HL-60/S4 treated with phorbol 12-myristate 13-acetate at 8.2 ng/mL for 4 days and 3 days (cell line): ENCODE data around the gene SRD5A3.

Experiments
- in situ Hi-C: fragments of 300-500 bp; cut with MboI; formaldehyde crosslinking; loops from 2 replicates; pipeline ENCODE4 v1.15.0; 2022; ENCODE audit warnings: low sequenced_read_pairs

SRD5A3 gene

DNA sequence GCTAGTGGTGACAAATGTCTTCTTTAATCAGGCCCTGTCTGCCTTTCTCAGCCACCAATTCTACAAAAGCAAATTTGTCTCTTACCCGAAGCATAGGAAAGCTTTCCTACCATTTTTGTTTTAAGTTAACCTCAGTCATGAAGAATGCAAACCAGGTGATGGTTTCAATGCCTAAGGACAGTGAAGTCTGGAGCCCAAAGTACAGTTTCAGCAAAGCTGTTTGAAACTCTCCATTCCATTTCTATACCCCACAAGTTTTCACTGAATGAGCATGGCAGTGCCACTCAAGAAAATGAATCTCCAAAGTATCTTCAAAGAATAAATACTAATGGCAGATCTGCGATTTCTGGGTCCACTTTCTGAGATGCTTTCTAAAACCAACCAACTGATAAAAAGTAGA is 23.9 kb downstream of the SRD5A3 start:
- in situ Hi-C loops: no loop called here

- in situ Hi-C loops: no loop called here
Measured at GRCh38 chr4:55372259-55372658, 26.2 kb downstream of the SRD5A3 start.

- in situ Hi-C loops: no loop called here
Measured at GRCh38 chr4:55373461-55373860, 27.4 kb downstream of the SRD5A3 start.

DNA sequence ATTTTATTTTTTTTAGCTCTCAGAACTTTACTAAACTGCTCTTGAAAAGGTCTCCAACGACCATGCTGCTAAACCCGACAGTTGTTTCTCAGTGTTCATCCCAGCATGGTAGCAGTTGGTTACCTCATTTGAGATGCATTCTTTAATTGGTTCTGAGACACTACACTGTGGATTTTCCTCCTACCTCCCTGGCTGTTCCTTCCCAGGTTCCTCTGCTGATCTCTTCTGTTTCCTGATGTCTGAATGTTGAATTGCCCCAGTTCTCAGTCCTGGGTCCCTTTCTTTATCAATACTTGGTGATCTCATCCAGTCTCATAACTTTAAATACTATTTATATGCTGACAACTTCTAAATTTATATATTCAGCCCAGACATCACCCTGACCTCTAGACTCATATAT is 30.7 kb downstream of the SRD5A3 start:
- in situ Hi-C loops: loop anchor here (25.0 kb wide), 1 partner anchor 486 kb away; the partner anchor contains the start of gene EXOC1

- in situ Hi-C loops: loop anchor here (25.0 kb wide), 1 partner anchor 483 kb away; the partner anchor contains the start of gene EXOC1
Measured at GRCh38 chr4:55378617-55379467, 32.8 kb downstream of the SRD5A3 start.

DNA sequence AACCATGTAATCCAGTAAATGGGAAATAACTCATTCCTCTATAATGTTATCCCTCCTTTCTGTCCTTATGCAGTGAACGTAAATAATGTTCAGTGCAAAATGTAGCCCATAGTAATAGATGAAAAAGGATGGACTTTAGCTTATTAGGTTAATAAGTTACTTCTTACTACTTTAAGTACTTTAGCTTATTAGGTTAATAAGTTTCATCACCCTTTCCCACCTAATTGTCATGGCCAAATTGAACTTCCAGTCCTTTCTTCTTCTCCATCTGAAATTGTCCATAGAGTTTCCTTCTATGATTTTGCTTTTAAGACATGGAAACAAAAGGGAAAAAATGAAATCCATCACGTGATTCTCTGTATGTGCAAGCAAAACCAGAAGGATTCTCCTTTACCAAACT is 34.5 kb downstream of the SRD5A3 start:
- in situ Hi-C loops: loop anchor here (25.0 kb wide), 1 partner anchor 482 kb away; the partner anchor contains the start of gene EXOC1

DNA sequence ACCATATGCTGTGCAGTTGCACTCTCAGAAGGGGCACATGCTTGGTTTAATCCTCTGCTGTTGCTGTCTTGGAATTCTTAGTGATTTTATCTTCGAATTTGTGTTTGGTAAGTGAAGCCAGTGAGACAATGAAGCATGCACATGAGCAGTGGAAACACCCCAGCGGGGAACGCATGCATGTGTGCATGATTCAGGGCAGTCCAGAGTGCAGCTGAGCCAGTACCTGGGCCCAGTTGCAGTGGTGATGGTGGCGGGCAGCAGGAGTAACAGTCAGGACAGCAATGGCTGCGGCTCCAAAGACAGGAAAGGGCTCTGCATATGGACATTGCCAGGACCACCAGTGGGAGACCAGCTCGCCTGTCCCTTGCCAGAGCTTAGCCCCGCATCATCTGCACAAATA is 35.5 kb downstream of the SRD5A3 start:
- in situ Hi-C loops: loop anchor here (25.0 kb wide), 1 partner anchor 481 kb away; the partner anchor contains the start of gene EXOC1

DNA sequence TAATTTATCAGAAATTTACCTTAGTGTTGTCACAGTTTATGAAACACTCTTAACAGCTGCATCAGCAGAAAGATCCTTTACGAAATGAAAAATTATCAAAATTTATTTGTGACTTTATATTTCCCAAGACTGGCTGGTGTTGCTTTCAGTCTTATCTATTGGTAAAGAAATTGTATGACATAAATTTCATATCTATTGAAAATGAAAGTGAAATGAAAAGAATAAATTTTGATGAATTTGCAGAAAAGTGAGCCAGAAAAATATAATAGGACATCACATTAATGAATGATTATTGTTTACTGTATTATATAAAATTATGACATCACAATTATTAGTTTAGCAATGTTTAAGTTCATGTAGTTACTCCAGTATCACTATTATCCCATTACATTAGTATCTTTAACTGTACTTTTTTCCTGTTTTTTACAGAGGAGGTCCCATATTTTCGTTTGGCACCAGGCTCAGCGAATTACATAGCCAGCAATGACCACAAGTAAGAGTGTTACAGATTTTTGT is 36.5 kb downstream of the SRD5A3 start:
- in situ Hi-C loops: loop anchor here (25.0 kb wide), 1 partner anchor 480 kb away; the partner anchor contains the start of gene EXOC1

DNA sequence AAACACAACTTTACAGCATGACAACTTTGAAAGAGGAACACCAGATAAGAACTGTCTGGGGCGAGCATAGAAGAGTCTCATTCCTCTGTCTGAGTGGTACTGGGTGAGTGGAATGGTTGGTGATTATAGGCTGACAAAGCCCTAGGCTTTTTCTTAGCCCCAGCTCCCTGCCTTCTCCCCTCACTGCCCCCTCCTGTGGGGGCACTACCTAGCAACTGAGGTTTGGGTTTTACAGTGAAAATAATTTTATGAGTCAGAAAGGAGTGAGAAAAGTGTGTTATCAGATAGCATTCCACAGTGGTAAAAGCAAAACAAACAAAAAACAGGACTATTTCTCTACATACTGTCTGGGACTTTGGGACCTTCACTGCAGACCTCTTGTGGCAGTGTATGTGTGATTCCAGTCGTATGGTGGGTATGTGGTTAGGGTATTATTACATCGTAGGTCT is 39.2 kb downstream of the SRD5A3 start:
- in situ Hi-C loops: loop anchor here (25.0 kb wide), 1 partner anchor 477 kb away; the partner anchor contains the start of gene EXOC1

- in situ Hi-C loops: loop anchor here (25.0 kb wide), 1 partner anchor 476 kb away; the partner anchor contains the start of gene EXOC1
Measured at GRCh38 chr4:55386073-55386472, 40.0 kb downstream of the SRD5A3 start.

DNA sequence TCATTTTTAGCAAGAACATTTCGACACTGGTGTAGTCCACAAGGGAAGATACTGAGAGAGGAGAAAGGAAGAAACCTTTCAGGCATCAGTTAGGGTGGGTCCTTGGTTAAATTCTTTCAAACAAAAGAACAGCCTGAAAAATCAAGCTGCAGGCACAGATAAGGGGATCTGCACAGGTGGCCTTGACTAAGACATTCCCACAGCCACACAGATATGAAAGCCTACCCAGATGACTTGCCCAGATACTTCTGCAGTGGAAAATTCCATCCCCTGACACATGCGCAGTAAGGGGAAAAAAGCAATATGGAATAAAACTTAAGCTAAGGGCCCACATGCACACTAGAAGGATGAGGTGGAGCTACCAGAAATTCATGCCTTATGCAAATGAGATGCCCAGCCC is 40.8 kb downstream of the SRD5A3 start:
- in situ Hi-C loops: loop anchor here (25.0 kb wide), 1 partner anchor 475 kb away; the partner anchor contains the start of gene EXOC1

DNA sequence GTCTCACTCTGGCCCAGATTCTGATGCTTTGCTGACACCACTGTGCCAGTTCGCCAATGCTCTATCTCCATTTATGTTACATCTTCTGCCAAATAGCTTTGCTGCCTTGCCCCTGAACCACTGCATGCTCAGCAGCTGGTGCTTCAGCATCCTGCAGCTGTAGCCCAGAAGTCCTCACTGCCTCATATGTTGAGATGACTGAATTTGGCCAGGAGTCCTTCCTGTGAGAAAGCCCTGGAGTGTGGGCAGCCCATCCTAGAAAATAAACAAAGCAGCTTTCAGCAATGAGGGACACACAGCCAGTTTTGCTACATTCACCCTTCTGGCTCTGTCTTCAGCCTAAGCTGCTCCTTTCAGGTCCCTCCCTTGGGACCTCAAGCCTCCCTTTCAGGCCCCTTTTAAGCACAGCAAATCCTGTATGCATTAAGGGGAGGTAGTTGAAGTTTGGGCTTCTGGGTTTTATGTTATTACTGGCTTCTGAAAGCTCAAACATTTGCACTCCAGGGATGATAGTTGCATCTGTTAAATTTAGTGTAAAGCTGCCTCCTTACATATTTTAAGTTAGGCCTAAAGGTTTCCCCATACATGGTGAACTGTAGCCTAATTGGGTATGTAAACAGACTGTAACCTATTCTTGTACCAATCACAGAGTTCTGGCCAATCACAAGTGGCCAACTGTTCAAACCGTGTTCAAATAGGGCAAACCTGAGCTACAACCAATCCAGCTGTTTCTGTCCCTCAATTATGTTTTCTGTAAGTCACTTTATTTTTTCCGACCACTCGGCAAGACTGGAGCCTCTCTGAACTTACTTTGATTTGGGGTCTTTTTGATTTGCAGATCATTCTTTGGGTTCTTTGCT is 47.6 kb downstream of the SRD5A3 start:
- in situ Hi-C loops: loop anchor here (25.0 kb wide), 1 partner anchor 469 kb away; the partner anchor contains the start of gene EXOC1

- in situ Hi-C loops: loop anchor here (25.0 kb wide), 1 partner anchor 467 kb away; the partner anchor contains the start of gene EXOC1
Measured at GRCh38 chr4:55395218-55395528, 49.1 kb downstream of the SRD5A3 start.

- in situ Hi-C loops: loop anchor here (25.0 kb wide), 1 partner anchor 467 kb away; the partner anchor contains the start of gene EXOC1
Measured at GRCh38 chr4:55395529-55396307, 49.7 kb downstream of the SRD5A3 start, which contains the start of gene TMEM165. Gene TMEM165 (plus strand): TSS chr4:55395957. CDS start chr4:55396190, 233 bp downstream.

DNA sequence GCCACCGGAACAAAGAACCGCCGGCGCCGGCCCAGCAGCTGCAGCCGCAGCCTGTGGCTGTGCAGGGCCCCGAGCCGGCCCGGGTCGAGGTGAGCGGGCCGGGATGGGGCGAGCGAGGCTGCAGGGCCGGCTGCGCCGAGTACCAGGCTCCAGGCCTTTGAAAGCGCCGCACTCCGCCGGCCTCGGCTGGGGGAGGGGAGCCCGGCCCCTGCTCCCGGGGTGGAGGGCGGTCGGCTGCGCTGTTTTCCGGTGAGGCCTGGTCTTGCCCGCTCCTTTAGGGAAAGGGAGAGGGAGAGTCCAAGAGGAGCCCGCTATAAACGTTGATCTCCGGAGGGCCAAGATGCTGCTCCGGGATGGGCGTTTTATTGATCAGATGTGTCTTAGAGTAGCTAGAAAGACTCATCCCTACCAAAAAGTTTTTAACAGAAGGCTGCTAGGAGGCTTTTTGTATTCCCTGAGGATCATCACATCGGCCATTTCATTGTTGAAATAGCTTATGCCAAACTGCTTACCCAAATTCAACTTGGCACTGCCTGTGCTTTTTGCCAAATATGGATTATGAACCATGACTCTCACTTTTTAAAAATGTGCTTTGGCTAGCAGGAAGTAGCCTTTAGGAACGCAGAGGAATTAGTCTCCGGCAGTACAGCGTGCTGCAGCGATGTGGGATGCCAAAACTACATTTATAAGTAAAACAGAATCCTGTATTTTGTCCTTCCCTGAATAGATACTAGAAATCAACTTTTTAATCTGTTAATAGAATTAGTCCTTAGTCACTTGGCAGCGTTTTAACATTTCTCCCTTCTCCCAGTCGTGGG is 50.5 kb downstream of the SRD5A3 start:
- in situ Hi-C loops: loop anchor here (25.0 kb wide), 1 partner anchor 466 kb away; the partner anchor contains the start of gene EXOC1

DNA sequence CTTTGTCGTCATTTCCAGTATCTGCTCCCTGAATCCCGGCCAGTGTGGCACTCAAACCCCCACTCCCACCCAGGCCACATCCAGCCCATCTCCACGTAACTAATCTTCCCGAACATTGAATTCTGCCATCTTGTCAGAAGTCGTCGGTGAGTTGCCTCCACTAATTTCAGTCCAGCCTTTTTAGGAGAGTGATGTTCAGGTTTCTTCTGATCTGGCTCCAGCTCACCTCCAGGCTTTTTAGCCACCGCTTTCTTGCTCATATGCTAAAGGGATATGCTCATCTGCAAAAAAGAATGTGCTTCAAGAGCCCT is 51.0 kb downstream of the SRD5A3 start:
- in situ Hi-C loops: loop anchor here (25.0 kb wide), 1 partner anchor 465 kb away; the partner anchor contains the start of gene EXOC1

- in situ Hi-C loops: loop anchor here (25.0 kb wide), 1 partner anchor 465 kb away; the partner anchor contains the start of gene EXOC1
Measured at GRCh38 chr4:55397520-55398321, 51.7 kb downstream of the SRD5A3 start.

- in situ Hi-C loops: loop anchor here (25.0 kb wide), 1 partner anchor 464 kb away; the partner anchor contains the start of gene EXOC1
Measured at GRCh38 chr4:55398461-55398860, 52.4 kb downstream of the SRD5A3 start.
